WTC11 (cell line): Measurements from ENCODE around the gene ASIP. TPM values are rescaled to one million over a fixed set of nuclear protein-coding genes. Genes with fewer than 3 reads are reported as not detected.

Source experiments
- ETV6 ChIP-seq: sonication (generic); formaldehyde crosslinking; IDR thresholded peaks from 2 replicates; pipeline ENCODE4 v1.8.1; 2022; ENCODE audit warnings: mild to moderate bottlenecking, missing genetic modification reagents
- GTF2I ChIP-seq: fragments of 250-450 bp; sonication (Bioruptor Pico); conservative IDR thresholded peaks from 2 replicates; pipeline ENCODE4 v1.4.0; 2021; ENCODE audit warnings: mild to moderate bottlenecking
- HMGA2 ChIP-seq: fragments of 250-450 bp; sonication (Bioruptor Pico); IDR thresholded peaks from 2 replicates; pipeline ENCODE4 v1.4.0; 2021; ENCODE audit warnings: mild to moderate bottlenecking, moderate library complexity
- JUN ChIP-seq: sonication (generic); formaldehyde crosslinking; IDR thresholded peaks from 2 replicates; pipeline ENCODE4 v1.8.0; 2023; ENCODE audit warnings: mild to moderate bottlenecking, missing genetic modification reagents
- KAT7 ChIP-seq: sonication (generic); formaldehyde crosslinking; IDR thresholded peaks from 2 replicates; pipeline ENCODE4 v1.8.1; 2023; ENCODE audit warnings: missing genetic modification reagents, mild to moderate bottlenecking, borderline replicate concordance
- NR2C2 ChIP-seq: sonication (generic); formaldehyde crosslinking; IDR thresholded peaks from 2 replicates; pipeline ENCODE4 v1.8.0; 2022; ENCODE audit warnings: mild to moderate bottlenecking, missing genetic modification reagents
- NR3C1 ChIP-seq: sonication (generic); formaldehyde crosslinking; conservative IDR thresholded peaks from 2 replicates; pipeline ENCODE4 v1.8.1; 2023; ENCODE audit warnings: low read depth, mild to moderate bottlenecking, missing genetic modification reagents
- OVOL2 ChIP-seq: fragments of 250-450 bp; sonication (Bioruptor Pico); IDR thresholded peaks from 2 replicates; pipeline ENCODE4 v1.9.0; 2021; ENCODE audit warnings: mild to moderate bottlenecking, borderline replicate concordance
- RELA ChIP-seq: sonication (generic); formaldehyde crosslinking; IDR thresholded peaks from 2 replicates; pipeline ENCODE4 v1.8.1; 2022; ENCODE audit warnings: missing genetic modification reagents, mild to moderate bottlenecking, borderline replicate concordance
- TEAD1 ChIP-seq: sonication (generic); formaldehyde crosslinking; IDR thresholded peaks from 2 replicates; pipeline ENCODE4 v1.8.0; 2022; ENCODE audit warnings: mild to moderate bottlenecking, missing genetic modification reagents
- TEAD4 ChIP-seq: sonication (generic); formaldehyde crosslinking; IDR thresholded peaks from 2 replicates; pipeline ENCODE4 v1.8.0; 2022; ENCODE audit warnings: mild to moderate bottlenecking, missing genetic modification reagents
- ZNF121 ChIP-seq: sonication (generic); formaldehyde crosslinking; IDR thresholded peaks from 2 replicates; pipeline ENCODE4 v1.8.0; 2023; ENCODE audit warnings: missing genetic modification reagents
- ZNF232 ChIP-seq: sonication (generic); formaldehyde crosslinking; IDR thresholded peaks from 2 replicates; pipeline ENCODE4 v1.8.0; 2022; ENCODE audit warnings: mild to moderate bottlenecking, missing genetic modification reagents
- ZNF317 ChIP-seq: sonication (generic); formaldehyde crosslinking; IDR thresholded peaks from 2 replicates; pipeline ENCODE4 v1.8.1; 2023; ENCODE audit warnings: low read depth, mild to moderate bottlenecking, moderate library complexity, missing genetic modification reagents, borderline replicate concordance
- ZNF396 ChIP-seq: fragments of 250-450 bp; sonication (Bioruptor Pico); IDR thresholded peaks from 2 replicates; pipeline ENCODE4 v1.8.0; 2021; ENCODE audit warnings: mild to moderate bottlenecking, moderate library complexity, borderline replicate concordance
- ZNF416 ChIP-seq: fragments of 250-450 bp; sonication (Bioruptor Pico); IDR thresholded peaks from 2 replicates; pipeline ENCODE4 v1.9.0; 2021; ENCODE audit warnings: mild to moderate bottlenecking, inconsistent platforms
- total RNA-seq: library from RNA; stranded (reverse); gene quantifications from 3 replicates; pipeline ENCODE4 v1.2.3, GENCODE V29; 2021
- TF ChIP-seq, protein P1 (sequence below): fragments of 250-450 bp; sonication (Bioruptor Pico); IDR thresholded peaks from 2 replicates; pipeline ENCODE4 v1.9.0; 2021; ENCODE audit warnings: mild to moderate bottlenecking, borderline replicate concordance
- TF ChIP-seq, protein P2 (sequence below): sonication (generic); formaldehyde crosslinking; IDR thresholded peaks from 2 replicates; pipeline ENCODE4 v1.8.1; 2023; ENCODE audit warnings: mild to moderate bottlenecking, moderate library complexity, missing genetic modification reagents
- TF ChIP-seq, protein P3 (sequence below): fragments of 250-450 bp; sonication (Bioruptor Pico); IDR thresholded peaks from 2 replicates; pipeline ENCODE4 v1.8.0; 2021; ENCODE audit warnings: mild to moderate bottlenecking
- TF ChIP-seq, protein P4 (sequence below): fragments of 250-450 bp; sonication (Bioruptor Pico); IDR thresholded peaks from 2 replicates; pipeline ENCODE4 v2.1.2; 2022; ENCODE audit warnings: mild to moderate bottlenecking, moderate library complexity
- TF ChIP-seq, protein P5 (sequence below): sonication (generic); formaldehyde crosslinking; IDR thresholded peaks from 2 replicates; pipeline ENCODE4 v1.8.0; 2023; ENCODE audit warnings: missing genetic modification reagents
- TF ChIP-seq, protein P6 (sequence below): sonication (generic); formaldehyde crosslinking; IDR thresholded peaks from 2 replicates; pipeline ENCODE4 v1.8.1; 2022; ENCODE audit warnings: low read depth, missing genetic modification reagents, borderline replicate concordance
- TF ChIP-seq, protein P7 (sequence below): sonication (generic); formaldehyde crosslinking; IDR thresholded peaks from 2 replicates; pipeline ENCODE4 v1.8.1; 2022; ENCODE audit warnings: mild to moderate bottlenecking, moderate library complexity, missing genetic modification reagents
- TF ChIP-seq, protein P8 (sequence below): sonication (generic); formaldehyde crosslinking; IDR thresholded peaks from 2 replicates; pipeline ENCODE4 v1.8.1; 2022; ENCODE audit warnings: mild to moderate bottlenecking, missing genetic modification reagents, moderate library complexity, borderline replicate concordance

The ASIP gene
- total RNA-seq, 1 experiment from 2014 or later, result not detected

DNA sequence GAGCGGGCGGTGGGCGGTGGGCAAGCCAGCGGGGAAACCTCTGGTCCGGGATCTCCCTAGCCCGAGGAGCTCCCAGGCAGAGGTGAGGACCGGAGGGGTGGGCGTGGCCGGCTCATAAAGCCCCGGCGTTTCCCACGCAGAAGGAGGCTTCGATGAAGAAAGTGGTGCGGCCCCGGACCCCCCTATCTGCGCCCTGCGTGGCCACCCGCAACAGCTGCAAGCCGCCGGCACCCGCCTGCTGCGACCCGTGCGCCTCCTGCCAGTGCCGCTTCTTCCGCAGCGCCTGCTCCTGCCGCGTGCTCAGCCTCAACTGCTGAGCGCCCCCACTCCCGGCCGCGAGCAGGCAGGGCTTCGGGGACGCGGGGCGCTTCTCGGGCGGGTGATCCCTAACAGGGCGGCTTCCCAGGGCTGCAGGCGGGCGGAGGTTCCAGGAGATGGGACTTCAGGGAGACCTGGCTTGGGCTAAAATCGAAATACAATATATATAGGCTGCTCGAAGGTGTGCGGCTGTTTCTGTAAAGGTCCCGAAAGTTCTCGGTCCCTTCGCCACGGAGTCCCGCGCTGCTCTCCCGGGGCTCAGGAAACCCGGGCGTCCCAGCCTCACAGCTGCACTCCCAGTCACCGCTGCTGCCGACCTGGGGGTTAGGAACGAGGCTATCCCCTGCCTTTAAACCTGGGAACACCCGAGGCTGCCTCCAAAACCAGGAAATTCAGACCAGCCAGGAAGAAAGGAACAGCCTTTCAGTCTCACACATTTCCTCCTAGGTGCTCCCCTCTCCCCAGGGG lies 27.8 kb downstream of the ASIP start (continued):
- TF ChIP-seq OVOL2 (CRISPR knock-in tag) (no peak), ETV6 (CRISPR knock-in tag) (peak; percentile 93), RELA (CRISPR knock-in tag) (peak; percentile 85), GTF2I (CRISPR knock-in tag) (no peak), NR2C2 (CRISPR knock-in tag) (no peak), TEAD4 (no peak), ZNF232 (CRISPR knock-in tag) (no peak), HMGA2 (CRISPR knock-in tag) (no peak), ZNF317 (peak; percentile 54; the same call in 1 of the 2 replicates), NR3C1 (CRISPR knock-in tag) (no peak), TEAD1 (CRISPR knock-in tag) (0 out of 2 replicates have a peak, but pooled peaks have one; percentile 35), ZNF396 (CRISPR knock-in tag) (no peak), ZNF416 (no peak), KAT7 (CRISPR knock-in tag) (peak; percentile 62; the same call in 1 of the 2 replicates), JUN (CRISPR knock-in tag) (0 out of 2 replicates have a peak, but pooled peaks have one; percentile 27), ZNF121 (CRISPR knock-in tag) (no peak)
- TF ChIP-seq, protein P1, sequence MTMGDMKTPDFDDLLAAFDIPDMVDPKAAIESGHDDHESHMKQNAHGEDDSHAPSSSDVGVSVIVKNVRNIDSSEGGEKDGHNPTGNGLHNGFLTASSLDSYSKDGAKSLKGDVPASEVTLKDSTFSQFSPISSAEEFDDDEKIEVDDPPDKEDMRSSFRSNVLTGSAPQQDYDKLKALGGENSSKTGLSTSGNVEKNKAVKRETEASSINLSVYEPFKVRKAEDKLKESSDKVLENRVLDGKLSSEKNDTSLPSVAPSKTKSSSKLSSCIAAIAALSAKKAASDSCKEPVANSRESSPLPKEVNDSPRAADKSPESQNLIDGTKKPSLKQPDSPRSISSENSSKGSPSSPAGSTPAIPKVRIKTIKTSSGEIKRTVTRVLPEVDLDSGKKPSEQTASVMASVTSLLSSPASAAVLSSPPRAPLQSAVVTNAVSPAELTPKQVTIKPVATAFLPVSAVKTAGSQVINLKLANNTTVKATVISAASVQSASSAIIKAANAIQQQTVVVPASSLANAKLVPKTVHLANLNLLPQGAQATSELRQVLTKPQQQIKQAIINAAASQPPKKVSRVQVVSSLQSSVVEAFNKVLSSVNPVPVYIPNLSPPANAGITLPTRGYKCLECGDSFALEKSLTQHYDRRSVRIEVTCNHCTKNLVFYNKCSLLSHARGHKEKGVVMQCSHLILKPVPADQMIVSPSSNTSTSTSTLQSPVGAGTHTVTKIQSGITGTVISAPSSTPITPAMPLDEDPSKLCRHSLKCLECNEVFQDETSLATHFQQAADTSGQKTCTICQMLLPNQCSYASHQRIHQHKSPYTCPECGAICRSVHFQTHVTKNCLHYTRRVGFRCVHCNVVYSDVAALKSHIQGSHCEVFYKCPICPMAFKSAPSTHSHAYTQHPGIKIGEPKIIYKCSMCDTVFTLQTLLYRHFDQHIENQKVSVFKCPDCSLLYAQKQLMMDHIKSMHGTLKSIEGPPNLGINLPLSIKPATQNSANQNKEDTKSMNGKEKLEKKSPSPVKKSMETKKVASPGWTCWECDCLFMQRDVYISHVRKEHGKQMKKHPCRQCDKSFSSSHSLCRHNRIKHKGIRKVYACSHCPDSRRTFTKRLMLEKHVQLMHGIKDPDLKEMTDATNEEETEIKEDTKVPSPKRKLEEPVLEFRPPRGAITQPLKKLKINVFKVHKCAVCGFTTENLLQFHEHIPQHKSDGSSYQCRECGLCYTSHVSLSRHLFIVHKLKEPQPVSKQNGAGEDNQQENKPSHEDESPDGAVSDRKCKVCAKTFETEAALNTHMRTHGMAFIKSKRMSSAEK (CRISPR knock-in tag), result no peak
- TF ChIP-seq, protein P2, sequence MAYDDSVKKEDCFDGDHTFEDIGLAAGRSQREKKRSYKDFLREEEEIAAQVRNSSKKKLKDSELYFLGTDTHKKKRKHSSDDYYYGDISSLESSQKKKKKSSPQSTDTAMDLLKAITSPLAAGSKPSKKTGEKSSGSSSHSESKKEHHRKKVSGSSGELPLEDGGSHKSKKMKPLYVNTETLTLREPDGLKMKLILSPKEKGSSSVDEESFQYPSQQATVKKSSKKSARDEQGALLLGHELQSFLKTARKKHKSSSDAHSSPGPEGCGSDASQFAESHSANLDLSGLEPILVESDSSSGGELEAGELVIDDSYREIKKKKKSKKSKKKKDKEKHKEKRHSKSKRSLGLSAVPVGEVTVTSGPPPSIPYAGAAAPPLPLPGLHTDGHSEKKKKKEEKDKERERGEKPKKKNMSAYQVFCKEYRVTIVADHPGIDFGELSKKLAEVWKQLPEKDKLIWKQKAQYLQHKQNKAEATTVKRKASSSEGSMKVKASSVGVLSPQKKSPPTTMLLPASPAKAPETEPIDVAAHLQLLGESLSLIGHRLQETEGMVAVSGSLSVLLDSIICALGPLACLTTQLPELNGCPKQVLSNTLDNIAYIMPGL (CRISPR knock-in tag), result no peak
- TF ChIP-seq, protein P3, sequence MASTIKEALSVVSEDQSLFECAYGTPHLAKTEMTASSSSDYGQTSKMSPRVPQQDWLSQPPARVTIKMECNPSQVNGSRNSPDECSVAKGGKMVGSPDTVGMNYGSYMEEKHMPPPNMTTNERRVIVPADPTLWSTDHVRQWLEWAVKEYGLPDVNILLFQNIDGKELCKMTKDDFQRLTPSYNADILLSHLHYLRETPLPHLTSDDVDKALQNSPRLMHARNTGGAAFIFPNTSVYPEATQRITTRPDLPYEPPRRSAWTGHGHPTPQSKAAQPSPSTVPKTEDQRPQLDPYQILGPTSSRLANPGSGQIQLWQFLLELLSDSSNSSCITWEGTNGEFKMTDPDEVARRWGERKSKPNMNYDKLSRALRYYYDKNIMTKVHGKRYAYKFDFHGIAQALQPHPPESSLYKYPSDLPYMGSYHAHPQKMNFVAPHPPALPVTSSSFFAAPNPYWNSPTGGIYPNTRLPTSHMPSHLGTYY (CRISPR knock-in tag), result no peak
- TF ChIP-seq, protein P4, sequence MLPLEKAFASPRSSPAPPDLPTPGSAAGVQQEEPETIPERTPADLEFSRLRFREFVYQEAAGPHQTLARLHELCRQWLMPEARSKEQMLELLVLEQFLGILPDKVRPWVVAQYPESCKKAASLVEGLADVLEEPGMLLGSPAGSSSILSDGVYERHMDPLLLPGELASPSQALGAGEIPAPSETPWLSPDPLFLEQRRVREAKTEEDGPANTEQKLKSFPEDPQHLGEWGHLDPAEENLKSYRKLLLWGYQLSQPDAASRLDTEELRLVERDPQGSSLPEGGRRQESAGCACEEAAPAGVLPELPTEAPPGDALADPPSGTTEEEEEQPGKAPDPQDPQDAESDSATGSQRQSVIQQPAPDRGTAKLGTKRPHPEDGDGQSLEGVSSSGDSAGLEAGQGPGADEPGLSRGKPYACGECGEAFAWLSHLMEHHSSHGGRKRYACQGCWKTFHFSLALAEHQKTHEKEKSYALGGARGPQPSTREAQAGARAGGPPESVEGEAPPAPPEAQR (CRISPR knock-in tag), result no peak
- TF ChIP-seq, protein P5, sequence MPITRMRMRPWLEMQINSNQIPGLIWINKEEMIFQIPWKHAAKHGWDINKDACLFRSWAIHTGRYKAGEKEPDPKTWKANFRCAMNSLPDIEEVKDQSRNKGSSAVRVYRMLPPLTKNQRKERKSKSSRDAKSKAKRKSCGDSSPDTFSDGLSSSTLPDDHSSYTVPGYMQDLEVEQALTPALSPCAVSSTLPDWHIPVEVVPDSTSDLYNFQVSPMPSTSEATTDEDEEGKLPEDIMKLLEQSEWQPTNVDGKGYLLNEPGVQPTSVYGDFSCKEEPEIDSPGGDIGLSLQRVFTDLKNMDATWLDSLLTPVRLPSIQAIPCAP (CRISPR knock-in tag), result peak; percentile 68; the same call in 1 of the 2 replicates
- TF ChIP-seq, protein P6, sequence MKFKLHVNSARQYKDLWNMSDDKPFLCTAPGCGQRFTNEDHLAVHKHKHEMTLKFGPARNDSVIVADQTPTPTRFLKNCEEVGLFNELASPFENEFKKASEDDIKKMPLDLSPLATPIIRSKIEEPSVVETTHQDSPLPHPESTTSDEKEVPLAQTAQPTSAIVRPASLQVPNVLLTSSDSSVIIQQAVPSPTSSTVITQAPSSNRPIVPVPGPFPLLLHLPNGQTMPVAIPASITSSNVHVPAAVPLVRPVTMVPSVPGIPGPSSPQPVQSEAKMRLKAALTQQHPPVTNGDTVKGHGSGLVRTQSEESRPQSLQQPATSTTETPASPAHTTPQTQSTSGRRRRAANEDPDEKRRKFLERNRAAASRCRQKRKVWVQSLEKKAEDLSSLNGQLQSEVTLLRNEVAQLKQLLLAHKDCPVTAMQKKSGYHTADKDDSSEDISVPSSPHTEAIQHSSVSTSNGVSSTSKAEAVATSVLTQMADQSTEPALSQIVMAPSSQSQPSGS, result no peak
- TF ChIP-seq, protein P7, sequence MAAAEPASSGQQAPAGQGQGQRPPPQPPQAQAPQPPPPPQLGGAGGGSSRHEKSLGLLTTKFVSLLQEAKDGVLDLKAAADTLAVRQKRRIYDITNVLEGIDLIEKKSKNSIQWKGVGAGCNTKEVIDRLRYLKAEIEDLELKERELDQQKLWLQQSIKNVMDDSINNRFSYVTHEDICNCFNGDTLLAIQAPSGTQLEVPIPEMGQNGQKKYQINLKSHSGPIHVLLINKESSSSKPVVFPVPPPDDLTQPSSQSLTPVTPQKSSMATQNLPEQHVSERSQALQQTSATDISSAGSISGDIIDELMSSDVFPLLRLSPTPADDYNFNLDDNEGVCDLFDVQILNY (CRISPR knock-in tag), result no peak
- TF ChIP-seq, protein P8, sequence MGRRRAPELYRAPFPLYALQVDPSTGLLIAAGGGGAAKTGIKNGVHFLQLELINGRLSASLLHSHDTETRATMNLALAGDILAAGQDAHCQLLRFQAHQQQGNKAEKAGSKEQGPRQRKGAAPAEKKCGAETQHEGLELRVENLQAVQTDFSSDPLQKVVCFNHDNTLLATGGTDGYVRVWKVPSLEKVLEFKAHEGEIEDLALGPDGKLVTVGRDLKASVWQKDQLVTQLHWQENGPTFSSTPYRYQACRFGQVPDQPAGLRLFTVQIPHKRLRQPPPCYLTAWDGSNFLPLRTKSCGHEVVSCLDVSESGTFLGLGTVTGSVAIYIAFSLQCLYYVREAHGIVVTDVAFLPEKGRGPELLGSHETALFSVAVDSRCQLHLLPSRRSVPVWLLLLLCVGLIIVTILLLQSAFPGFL (CRISPR knock-in tag), result 0 out of 2 replicates have a peak, but pooled peaks have one; percentile 43
